HUDEP-2 (cell line): ENCODE results near the gene PPM1B.
"Not testable (repeated sequence)": the region's sequence is repeated elsewhere in the genome, so short reads cannot be mapped to it uniquely, and the experiment has no call there.

ENCODE experiments used
- DNase-seq, 76 experiments: peaks; one replicate each; lab custom pipeline; 2025; ENCODE audit not compliant: unreplicated experiment in 76 of 76; lab: John Stamatoyannopoulos, UW

Gene PPM1B

GRCh38 chr2:44168681-44169154 is at the start of gene PPM1B:
Gene PPM1B (plus strand): TSS chr2:44168875. CDS start chr2:44201200, 32,325 bp downstream.
- peak in 46 of 76 experiments; percentile 28 to 100 (median 100) for DNase-seq

DNA sequence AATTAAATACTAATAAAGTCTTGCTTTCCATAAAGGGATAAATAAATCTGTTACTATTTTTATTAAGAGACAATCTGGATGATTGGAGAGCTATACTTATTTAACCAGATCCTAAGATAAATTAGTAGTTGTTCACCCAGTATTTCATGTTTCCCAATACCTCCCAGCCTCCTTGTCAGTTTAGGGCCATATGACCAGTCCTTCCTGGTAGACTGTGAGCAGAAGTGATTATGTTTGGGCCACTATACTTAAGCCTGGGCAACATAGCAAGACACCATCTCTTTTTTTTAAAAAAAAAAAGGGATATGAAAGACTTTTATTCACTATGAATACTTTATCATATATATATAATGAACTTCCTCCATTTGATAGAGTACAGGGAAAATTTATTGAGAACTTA is 48.8 kb upstream of the PPM1B start:
- no peak for DNase-seq

DNA sequence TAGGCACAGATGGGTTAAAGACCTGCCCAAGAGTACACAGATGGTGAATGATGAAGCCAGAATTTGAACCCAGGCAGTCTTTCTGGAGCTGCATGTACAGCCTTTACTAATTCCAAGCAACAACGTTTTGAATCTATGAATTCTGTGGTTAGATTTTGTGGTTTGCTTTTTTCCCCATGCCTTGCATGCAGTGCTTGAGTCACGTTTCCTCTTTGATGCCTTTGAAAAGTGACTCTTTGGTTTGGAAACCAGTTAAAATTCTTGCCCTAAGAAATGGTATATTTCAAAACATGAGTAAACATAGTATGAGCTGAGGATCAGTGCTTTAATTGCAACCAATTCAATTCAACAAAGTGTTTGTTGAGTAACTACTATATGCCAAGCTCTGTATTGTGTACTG is 48.2 kb upstream of the PPM1B start:
- DNase-seq = no peak

DNA sequence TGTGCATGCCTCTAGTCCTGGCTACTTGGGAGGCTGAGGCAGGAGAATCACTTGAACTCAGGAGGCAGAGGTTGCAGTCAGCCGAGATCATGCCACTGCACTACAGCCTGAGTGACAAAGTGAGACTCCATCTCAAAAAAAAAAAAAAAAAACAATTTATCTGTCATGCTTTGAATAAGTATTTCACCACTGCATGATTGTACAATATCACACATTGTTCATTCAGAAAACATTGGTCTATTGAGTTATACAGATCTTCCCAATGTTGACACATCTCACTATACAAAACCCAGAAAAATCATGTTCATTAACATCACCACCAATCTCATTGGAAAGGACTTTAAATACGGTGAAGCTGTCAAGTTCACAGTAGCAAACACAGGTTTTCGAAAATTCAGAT is 46.8 kb upstream of the PPM1B start:
- no peak for DNase-seq

DNA sequence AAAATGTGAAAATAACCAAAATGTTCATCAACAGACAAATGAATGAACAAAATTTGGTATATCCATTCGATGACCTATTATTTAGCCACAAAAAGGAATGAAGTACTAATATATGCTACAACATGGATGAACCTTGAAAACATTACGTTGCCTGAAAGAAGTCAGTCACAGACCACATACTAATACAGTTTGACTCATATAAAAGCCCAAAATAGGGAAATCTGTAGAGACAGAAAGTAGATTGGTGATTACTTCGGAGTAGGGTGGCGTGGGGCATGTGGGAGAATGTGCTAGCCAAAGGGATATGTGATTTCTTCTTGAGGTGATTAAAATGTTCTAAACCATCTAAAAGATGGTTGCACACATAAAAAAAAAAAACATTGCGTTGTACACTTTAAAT is 44.2 kb upstream of the PPM1B start:
- DNase-seq = no peak

- no peak for DNase-seq
Observed at GRCh38 chr2:44126106-44126797, 42.4 kb upstream of the PPM1B start.

DNA sequence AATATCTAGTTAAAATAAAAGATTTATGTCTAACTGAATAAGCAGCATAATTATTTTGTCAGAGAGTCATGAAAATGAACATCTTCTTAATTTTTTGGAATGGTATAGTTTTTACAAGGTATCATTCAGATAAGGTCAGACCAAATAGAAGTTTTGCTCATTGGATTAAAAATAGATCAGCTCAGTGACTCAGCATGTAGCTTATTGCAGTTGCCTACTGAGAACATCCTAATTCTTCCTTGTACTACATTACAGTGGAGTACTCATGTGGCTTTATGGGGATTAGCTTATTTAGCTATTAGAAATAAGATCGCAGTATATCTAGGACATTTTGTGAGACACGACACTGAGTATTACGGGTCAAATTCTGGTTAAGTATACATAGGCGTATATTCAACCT is 38.2 kb upstream of the PPM1B start:
- no peak for DNase-seq

DNA sequence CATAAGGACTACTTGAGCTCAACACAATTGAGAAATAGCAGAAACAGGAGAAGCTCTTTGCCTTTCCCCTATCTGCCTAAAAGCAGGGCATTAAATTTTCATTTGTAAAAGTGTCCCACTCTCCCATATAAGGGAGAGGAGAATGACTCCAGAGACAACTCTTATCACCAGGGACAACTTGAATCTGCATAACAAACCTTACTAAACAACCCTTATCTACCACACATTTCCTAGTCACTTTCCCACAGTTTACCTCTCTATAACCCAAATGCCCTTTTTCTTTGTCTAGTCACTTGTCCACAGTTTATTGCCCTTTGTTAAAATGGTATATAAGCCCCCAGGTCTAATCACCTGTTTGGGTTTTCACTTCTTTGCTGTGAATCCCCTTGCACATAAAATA is 37.5 kb upstream of the PPM1B start:
- no peak for DNase-seq

GRCh38 chr2:44133602-44134001 is 35.1 kb upstream of the PPM1B start:
- not testable (repeated sequence) for DNase-seq

DNA sequence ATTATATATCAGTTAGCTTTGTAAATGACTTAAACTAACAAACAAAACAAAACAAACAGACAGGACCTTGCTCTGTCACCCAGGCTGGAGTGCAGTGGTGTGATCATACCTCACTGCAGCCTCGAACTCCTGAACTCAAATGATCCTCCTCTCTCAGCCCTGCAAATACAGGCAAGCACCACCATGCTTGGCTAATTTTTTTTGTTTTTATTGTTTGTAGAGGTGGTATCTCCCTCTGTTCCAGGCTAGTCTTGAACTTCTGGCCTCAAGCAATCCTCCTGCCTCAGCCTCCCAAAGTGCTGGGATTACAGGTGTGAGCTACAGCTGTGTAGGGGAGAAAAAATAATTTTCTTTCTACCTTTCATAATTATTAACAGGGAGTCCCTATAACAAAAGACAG is 33.8 kb upstream of the PPM1B start:
- DNase-seq = no peak

GRCh38 chr2:44135296-44135695 is 33.4 kb upstream of the PPM1B start:
- no peak for DNase-seq

- DNase-seq = no peak
Observed at GRCh38 chr2:44135771-44136170, 32.9 kb upstream of the PPM1B start.

DNA sequence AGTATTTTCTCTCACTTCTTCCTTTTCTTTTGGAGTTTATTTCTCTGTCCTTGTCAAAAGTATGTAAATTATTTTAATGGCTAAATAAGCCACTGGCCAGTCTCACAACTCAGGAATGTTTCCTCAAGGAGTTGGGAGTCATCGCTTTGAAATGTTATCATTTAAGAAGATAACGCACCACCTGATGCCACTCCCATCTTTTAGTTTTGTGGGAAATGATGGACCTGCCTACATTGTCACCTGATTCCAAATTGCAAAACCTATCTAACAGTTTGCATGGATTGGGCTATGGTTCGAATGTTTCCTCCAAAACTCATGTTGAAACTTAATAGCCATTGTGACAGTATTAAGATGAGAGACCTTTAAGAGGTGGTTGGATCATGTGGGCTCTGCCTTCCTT is 32.4 kb upstream of the PPM1B start:
- no peak for DNase-seq

DNA sequence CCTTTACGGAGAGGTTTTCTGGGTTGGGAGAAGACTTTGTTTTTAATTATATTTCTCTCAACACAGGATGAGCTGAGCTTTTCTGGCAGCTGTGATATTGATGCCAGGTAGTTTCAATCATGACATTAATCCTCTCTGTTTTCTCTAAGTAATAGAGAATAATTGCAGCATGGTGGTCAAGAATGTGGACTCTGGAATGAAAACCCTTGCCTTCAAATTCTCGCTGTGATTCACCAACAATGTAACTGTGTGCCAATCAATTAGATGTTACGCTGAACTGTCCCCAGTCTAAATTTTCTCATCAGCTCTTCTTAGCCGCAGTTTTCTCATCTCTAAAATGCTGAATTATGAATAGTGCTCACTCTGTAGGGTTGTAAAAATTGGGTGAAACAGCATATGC is 31.6 kb upstream of the PPM1B start:
- no peak for DNase-seq

GRCh38 chr2:44137872-44138551 is 30.7 kb upstream of the PPM1B start:
- DNase-seq = no peak

GRCh38 chr2:44139741-44140140 is 28.9 kb upstream of the PPM1B start:
- DNase-seq = no peak

GRCh38 chr2:44142306-44142705 is 26.4 kb upstream of the PPM1B start:
- DNase-seq = no peak

GRCh38 chr2:44143701-44144100 is 25.0 kb upstream of the PPM1B start:
- no peak for DNase-seq

DNA sequence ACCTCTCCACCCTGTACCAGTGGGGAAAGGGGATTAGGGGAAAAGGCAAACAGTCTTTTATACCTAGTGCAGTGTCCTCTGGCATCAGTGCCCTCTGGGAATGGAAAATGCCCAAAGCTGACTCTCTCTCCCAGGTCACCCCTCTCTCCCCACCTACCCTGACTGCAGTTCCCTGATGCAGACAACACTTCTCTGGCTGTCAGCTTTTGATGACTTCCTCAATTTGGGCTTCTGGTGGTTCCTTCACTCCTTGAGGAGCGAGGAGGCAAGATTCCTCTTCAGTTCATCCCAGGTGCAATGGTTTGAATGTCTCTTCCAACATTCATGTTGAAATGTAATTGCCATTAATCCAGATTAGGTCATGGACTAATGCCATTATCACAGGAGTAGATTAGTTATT is 19.7 kb upstream of the PPM1B start:
- DNase-seq = no peak

DNA sequence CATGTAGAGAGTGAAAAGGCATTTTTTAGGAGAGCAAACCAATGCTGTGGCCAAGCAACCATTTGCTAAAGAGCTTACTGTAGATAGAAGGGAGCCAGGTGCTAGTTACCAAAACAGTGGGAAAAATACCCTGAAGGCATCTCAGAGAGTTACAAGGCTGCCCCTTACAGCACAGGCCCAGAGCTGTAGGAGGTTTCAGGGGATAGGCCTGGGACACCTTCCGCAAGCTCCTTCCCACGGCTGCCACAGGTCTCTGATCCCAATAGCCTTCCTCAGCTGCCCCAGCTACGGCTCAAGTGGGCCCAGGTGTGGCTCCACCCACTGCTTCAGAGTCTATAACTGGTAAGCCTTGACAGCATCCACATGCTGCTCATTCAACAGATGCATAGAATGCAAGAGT is 18.2 kb upstream of the PPM1B start:
- DNase-seq = no peak

- no peak for DNase-seq
Observed at GRCh38 chr2:44152865-44153669, 15.6 kb upstream of the PPM1B start.
